ENCODE results near the gene FAM169A. TPM values are rescaled to one million over a fixed set of nuclear protein-coding genes. Genes with fewer than 3 reads are reported as not detected.
A peak's percentile ranks its signal among the peaks of the same experiment; 100 is the strongest.
"Not testable (repeated sequence)": the region's sequence is repeated elsewhere in the genome, so short reads cannot be mapped to it uniquely, and the experiment has no call there.

FAM169A gene
- total RNA-seq, 2 experiments from 2014 or later: 10.2 to 11.6 TPM

- Mint-ChIP-seq H3K27me3 (no peaks in the 10 kb centered on the region), H3K36me3 (peaks cover 2% of the 10 kb centered on the region), H3K4me3 (no peak overlapping the region), H3K9me3 (no peaks in the 10 kb centered on the region), H3K4me1 (peaks cover 1% of the 10 kb centered on the region), H3K27ac (no peak overlapping the region)
- DNase-seq (no peak), ATAC-seq (ENCODE audit: low read depth) (no peak)
- POLR2A ChIA-PET: no interaction called here
Measured at GRCh38 chr5:74801941-74802340, 64.2 kb downstream of the FAM169A start.

GRCh38 chr5:74801197-74801596, 65.0 kb downstream of the FAM169A start:
- H3K4me1 Mint-ChIP-seq: no peaks in the 10 kb centered on the region
- no peak overlapping the region for H3K27ac Mint-ChIP-seq
- H3K27me3 Mint-ChIP-seq: no peaks in the 10 kb centered on the region
- ATAC-seq (ENCODE audit: low read depth): no peak
- H3K36me3 Mint-ChIP-seq: no peaks in the 10 kb centered on the region
- no peaks in the 10 kb centered on the region for H3K9me3 Mint-ChIP-seq
- H3K4me3 Mint-ChIP-seq: no peak overlapping the region
- POLR2A ChIA-PET: no interaction called here
- DNase-seq: no peak

GRCh38 chr5:74798977-74799911, 66.9 kb downstream of the FAM169A start:
- Mint-ChIP-seq H3K4me3 (no peak overlapping the region), H3K27me3 (no peaks in the 10 kb centered on the region), H3K9me3 (no peaks in the 10 kb centered on the region), H3K27ac (no peak overlapping the region), H3K36me3 (no peaks in the 10 kb centered on the region), H3K4me1 (no peaks in the 10 kb centered on the region)
- DNase-seq (no peak), ATAC-seq (ENCODE audit: low read depth) (no peak)
- POLR2A ChIA-PET: no interaction called here

- H3K27me3 Mint-ChIP-seq; H3K27ac Mint-ChIP-seq; ATAC-seq (ENCODE audit: low read depth); DNase-seq; POLR2A ChIA-PET; H3K4me1 Mint-ChIP-seq; H3K4me3 Mint-ChIP-seq; H3K9me3 Mint-ChIP-seq: not testable (repeated sequence)
- H3K36me3 Mint-ChIP-seq: peaks cover 12% of the 10 kb centered on the region
Measured at GRCh38 chr5:74791669-74792068, 74.5 kb downstream of the FAM169A start.

GRCh38 chr5:74787424-74787823, 78.8 kb downstream of the FAM169A start:
- Mint-ChIP-seq H3K9me3 (no peaks in the 10 kb centered on the region), H3K4me1 (no peaks in the 10 kb centered on the region), H3K27ac (no peak overlapping the region), H3K27me3 (no peaks in the 10 kb centered on the region), H3K4me3 (no peak overlapping the region), H3K36me3 (peaks cover 5% of the 10 kb centered on the region)
- POLR2A ChIA-PET: no interaction called here
- no peak for ATAC-seq (ENCODE audit: low read depth)
- no peak for DNase-seq

- ATAC-seq (ENCODE audit: low read depth) (no peak), DNase-seq (no peak)
- Mint-ChIP-seq H3K27me3 (no peaks in the 10 kb centered on the region), H3K9me3 (no peaks in the 10 kb centered on the region), H3K36me3 (peaks cover 1% of the 10 kb centered on the region), H3K4me1 (no peaks in the 10 kb centered on the region), H3K4me3 (no peak overlapping the region), H3K27ac (no peak overlapping the region)
- POLR2A ChIA-PET: no interaction called here
Measured at GRCh38 chr5:74786851-74787250, 79.3 kb downstream of the FAM169A start.

GRCh38 chr5:74778609-74779008, 87.6 kb downstream of the FAM169A start:
- POLR2A ChIA-PET: no interaction called here
- Mint-ChIP-seq H3K27me3 (no peaks in the 10 kb centered on the region), H3K4me1 (peaks cover 2% of the 10 kb centered on the region), H3K27ac (no peak overlapping the region), H3K36me3 (peaks cover 6% of the 10 kb centered on the region), H3K4me3 (no peak overlapping the region), H3K9me3 (no peaks in the 10 kb centered on the region)
- DNase-seq (no peak), ATAC-seq (ENCODE audit: low read depth) (no peak)

GRCh38 chr5:74772359-74772758, 93.8 kb downstream of the FAM169A start:
- Mint-ChIP-seq H3K4me3 (no peak overlapping the region), H3K27ac (no peak overlapping the region), H3K27me3 (no peaks in the 10 kb centered on the region), H3K36me3 (peaks cover 19% of the 10 kb centered on the region), H3K9me3 (no peaks in the 10 kb centered on the region), H3K4me1 (peaks cover 15% of the 10 kb centered on the region)
- ATAC-seq (ENCODE audit: low read depth): no peak
- DNase-seq: no peak
- POLR2A ChIA-PET: no interaction called here

- H3K27ac Mint-ChIP-seq: peak overlapping the region; percentile 96
- peak overlapping the region; percentile 94 for H3K4me3 Mint-ChIP-seq
- no peaks in the 10 kb centered on the region for H3K27me3 Mint-ChIP-seq
- POLR2A ChIA-PET: interaction anchor here (0.8 to 1.3 kb wide), 4 partner anchors 81 to 1269 kb away, joined by 3 to 5 read pairs (median 4); partner anchors contain the start of gene BTF3
- peaks cover 12% of the 10 kb centered on the region for H3K36me3 Mint-ChIP-seq
- peaks cover 18% of the 10 kb centered on the region for H3K4me1 Mint-ChIP-seq
- DNase-seq (no peak), ATAC-seq (ENCODE audit: low read depth) (no peak)
- no peaks in the 10 kb centered on the region for H3K9me3 Mint-ChIP-seq
Measured at GRCh38 chr5:74767579-74767913, 98.6 kb downstream of the FAM169A start.

GRCh38 chr5:74766849-74767578, 99.2 kb downstream of the FAM169A start, which contains the start of the genes GFM2 and NSA2:
Gene GFM2, minus strand, starts transcription at chr5:74767117. Its CDS starts 3,375 bp downstream, at chr5:74763742.
Gene NSA2, plus strand, starts transcription at chr5:74767249. Its CDS starts 112 bp downstream, at chr5:74767361.
- Mint-ChIP-seq H3K36me3 (peaks cover 13% of the 10 kb centered on the region), H3K4me1 (peaks cover 20% of the 10 kb centered on the region), H3K27ac (peak within 1 kb of the TSS; percentile 96), H3K9me3 (no peaks in the 10 kb centered on the region), H3K4me3 (peak within 1 kb of the TSS; percentile 94), H3K27me3 (no peaks in the 10 kb centered on the region)
- POLR2A ChIA-PET: interaction anchor here (0.5 to 1.3 kb wide), 7 partner anchors 80 to 1268 kb away, joined by 3 to 5 read pairs (median 3); partner anchors contain the start of genes BTF3 and HMGCR
- ATAC-seq (ENCODE audit: low read depth): peak; percentile 90
- DNase-seq: peak; percentile 92

GRCh38 chr5:74766418-74766848, 99.8 kb downstream of the FAM169A start:
- H3K27me3 Mint-ChIP-seq: no peaks in the 10 kb centered on the region
- peaks cover 23% of the 10 kb centered on the region for H3K4me1 Mint-ChIP-seq
- H3K9me3 Mint-ChIP-seq: no peaks in the 10 kb centered on the region
- DNase-seq (no peak), ATAC-seq (ENCODE audit: low read depth) (peak; percentile 34)
- peak overlapping the region; percentile 94 for H3K4me3 Mint-ChIP-seq
- peak overlapping the region; percentile 96 for H3K27ac Mint-ChIP-seq
- POLR2A ChIA-PET: interaction anchor here (0.5 to 1.3 kb wide), 6 partner anchors 80 to 1268 kb away, joined by 3 to 5 read pairs (median 4); partner anchors contain the start of genes BTF3 and HMGCR
- peaks cover 12% of the 10 kb centered on the region for H3K36me3 Mint-ChIP-seq

GRCh38 chr5:74765929-74766328, 100.3 kb downstream of the FAM169A start:
- ATAC-seq (ENCODE audit: low read depth) (no peak), DNase-seq (no peak)
- no peaks in the 10 kb centered on the region for H3K9me3 Mint-ChIP-seq
- peak overlapping the region; percentile 94 for H3K4me3 Mint-ChIP-seq
- peaks cover 25% of the 10 kb centered on the region for H3K4me1 Mint-ChIP-seq
- H3K27ac Mint-ChIP-seq: peak overlapping the region; percentile 96
- H3K27me3 Mint-ChIP-seq: no peaks in the 10 kb centered on the region
- POLR2A ChIA-PET: no interaction called here
- H3K36me3 Mint-ChIP-seq: peaks cover 12% of the 10 kb centered on the region

- peaks cover 24% of the 10 kb centered on the region for H3K4me1 Mint-ChIP-seq
- no peak for ATAC-seq (ENCODE audit: low read depth)
- DNase-seq: no peak
- no peaks in the 10 kb centered on the region for H3K27me3 Mint-ChIP-seq
- peak overlapping the region; percentile 5 for H3K27ac Mint-ChIP-seq
- no peaks in the 10 kb centered on the region for H3K9me3 Mint-ChIP-seq
- POLR2A ChIA-PET: no interaction called here
- peak overlapping the region; percentile 21 for H3K4me3 Mint-ChIP-seq
- H3K36me3 Mint-ChIP-seq: peaks cover 10% of the 10 kb centered on the region
Measured at GRCh38 chr5:74765201-74765600, 101.0 kb downstream of the FAM169A start.
